ENCODE measurements around the gene DAGLA.
A peak's percentile ranks its signal among the peaks of the same experiment; 100 is the strongest.

The DAGLA gene

GRCh38 chr11:61680622-61681221, 531 bp downstream of the DAGLA start:
- peak overlapping the region; percentile 49 for H3K4me3 Mint-ChIP-seq
- no peak overlapping the region for H3K27ac Mint-ChIP-seq
- H3K9me3 Mint-ChIP-seq, result no peaks in the 10 kb centered on the region
- H3K4me1 Mint-ChIP-seq (ENCODE audit: low read depth), result peaks cover 3% of the 10 kb centered on the region
- no peaks in the 10 kb centered on the region for H3K36me3 Mint-ChIP-seq (ENCODE audit: low read depth)
- no peak for DNase-seq
- peaks cover 37% of the 10 kb centered on the region for H3K27me3 Mint-ChIP-seq

GRCh38 chr11:61682093-61682732, 2.0 kb downstream of the DAGLA start:
- Mint-ChIP-seq H3K9me3 (no peaks in the 10 kb centered on the region), H3K27ac (no peak overlapping the region), H3K36me3 (ENCODE audit: low read depth) (no peaks in the 10 kb centered on the region), H3K4me3 (no peak overlapping the region), H3K4me1 (ENCODE audit: low read depth) (peaks cover 3% of the 10 kb centered on the region), H3K27me3 (peaks cover 26% of the 10 kb centered on the region)
- no peak for DNase-seq

GRCh38 chr11:61682906-61683675, 2.9 kb downstream of the DAGLA start:
- DNase-seq, result no peak
- H3K27ac Mint-ChIP-seq, result no peak overlapping the region
- H3K4me3 Mint-ChIP-seq, result no peak overlapping the region
- peaks cover 26% of the 10 kb centered on the region for H3K27me3 Mint-ChIP-seq
- H3K4me1 Mint-ChIP-seq (ENCODE audit: low read depth), result peaks cover 3% of the 10 kb centered on the region
- no peaks in the 10 kb centered on the region for H3K9me3 Mint-ChIP-seq
- H3K36me3 Mint-ChIP-seq (ENCODE audit: low read depth), result no peaks in the 10 kb centered on the region

- Mint-ChIP-seq H3K27ac (no peak overlapping the region), H3K36me3 (ENCODE audit: low read depth) (no peaks in the 10 kb centered on the region), H3K4me1 (ENCODE audit: low read depth) (peaks cover 3% of the 10 kb centered on the region), H3K4me3 (no peak overlapping the region), H3K27me3 (peaks cover 17% of the 10 kb centered on the region), H3K9me3 (no peaks in the 10 kb centered on the region)
- DNase-seq, result no peak
These were observed 4.0 kb downstream of the DAGLA start for GRCh38 chr11:61683961-61684869.

- no peaks in the 10 kb centered on the region for H3K36me3 Mint-ChIP-seq (ENCODE audit: low read depth)
- no peaks in the 10 kb centered on the region for H3K9me3 Mint-ChIP-seq
- peaks cover 15% of the 10 kb centered on the region for H3K27me3 Mint-ChIP-seq
- H3K4me3 Mint-ChIP-seq, result no peak overlapping the region
- no peak for DNase-seq
- H3K27ac Mint-ChIP-seq, result no peak overlapping the region
- peaks cover 3% of the 10 kb centered on the region for H3K4me1 Mint-ChIP-seq (ENCODE audit: low read depth)
These were observed 4.9 kb downstream of the DAGLA start for GRCh38 chr11:61684870-61685616.

- Mint-ChIP-seq H3K9me3 (no peaks in the 10 kb centered on the region), H3K4me1 (ENCODE audit: low read depth) (peaks cover 3% of the 10 kb centered on the region), H3K36me3 (ENCODE audit: low read depth) (no peaks in the 10 kb centered on the region), H3K4me3 (no peak overlapping the region), H3K27ac (no peak overlapping the region), H3K27me3 (peaks cover 15% of the 10 kb centered on the region)
- DNase-seq, result no peak
These were observed 5.4 kb downstream of the DAGLA start for GRCh38 chr11:61685617-61685967.

DNA sequence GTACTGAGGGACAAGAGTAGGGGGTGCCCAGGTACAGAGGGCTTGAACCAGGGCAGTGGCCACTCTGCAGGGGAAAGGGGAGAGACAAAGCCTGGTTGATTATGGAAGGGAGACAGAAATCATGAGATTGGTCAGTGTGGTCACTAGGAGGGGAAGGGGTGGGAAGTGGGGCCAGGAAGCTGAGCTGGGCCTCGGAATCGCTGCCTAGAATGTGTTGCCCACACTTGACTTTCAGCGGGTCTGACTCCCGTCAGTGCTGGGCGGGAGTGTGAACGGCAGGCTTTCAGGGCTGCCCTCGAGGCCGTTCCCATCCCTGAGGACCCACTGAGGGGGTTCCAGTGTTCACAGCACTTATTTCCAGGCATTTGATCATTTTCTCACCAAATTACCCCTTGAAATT, 5.9 kb downstream of the DAGLA start:
- DNase-seq, result no peak
- no peaks in the 10 kb centered on the region for H3K9me3 Mint-ChIP-seq
- no peak overlapping the region for H3K4me3 Mint-ChIP-seq
- no peak overlapping the region for H3K27ac Mint-ChIP-seq
- no peaks in the 10 kb centered on the region for H3K36me3 Mint-ChIP-seq (ENCODE audit: low read depth)
- peaks cover 11% of the 10 kb centered on the region for H3K27me3 Mint-ChIP-seq
- H3K4me1 Mint-ChIP-seq (ENCODE audit: low read depth), result no peaks in the 10 kb centered on the region

GRCh38 chr11:61686469-61686868, 6.3 kb downstream of the DAGLA start:
- Mint-ChIP-seq H3K27ac (no peak overlapping the region), H3K4me1 (ENCODE audit: low read depth) (no peaks in the 10 kb centered on the region), H3K4me3 (no peak overlapping the region), H3K27me3 (peaks cover 7% of the 10 kb centered on the region), H3K9me3 (no peaks in the 10 kb centered on the region), H3K36me3 (ENCODE audit: low read depth) (no peaks in the 10 kb centered on the region)
- no peak for DNase-seq

- Mint-ChIP-seq H3K4me3 (no peak overlapping the region), H3K36me3 (ENCODE audit: low read depth) (no peaks in the 10 kb centered on the region), H3K27me3 (peaks cover 6% of the 10 kb centered on the region), H3K4me1 (ENCODE audit: low read depth) (no peaks in the 10 kb centered on the region), H3K27ac (no peak overlapping the region), H3K9me3 (no peaks in the 10 kb centered on the region)
- no peak for DNase-seq
These were observed 7.2 kb downstream of the DAGLA start for GRCh38 chr11:61687420-61687819.

- DNase-seq, result no peak
- Mint-ChIP-seq H3K4me1 (ENCODE audit: low read depth) (no peaks in the 10 kb centered on the region), H3K27me3 (peaks cover 6% of the 10 kb centered on the region), H3K4me3 (no peak overlapping the region), H3K36me3 (ENCODE audit: low read depth) (no peaks in the 10 kb centered on the region), H3K27ac (no peak overlapping the region), H3K9me3 (no peaks in the 10 kb centered on the region)
These were observed 8.4 kb downstream of the DAGLA start for GRCh38 chr11:61688365-61689163.

DNA sequence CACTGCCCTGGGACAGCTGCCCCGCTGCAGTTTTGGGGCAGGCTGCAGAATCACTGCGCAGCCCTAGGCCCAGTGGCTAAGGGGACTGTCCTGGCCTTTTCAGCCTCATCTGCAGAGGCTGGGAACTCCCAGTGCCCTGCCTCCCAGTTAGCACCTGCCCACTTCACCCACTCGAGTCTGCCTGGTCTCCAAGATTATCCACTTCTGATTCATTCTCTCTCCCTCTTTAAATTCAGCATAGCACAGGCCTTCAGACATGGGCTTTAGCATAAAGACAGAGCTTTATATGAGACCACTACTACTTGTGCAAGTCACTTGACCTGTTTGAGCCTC, 8.9 kb downstream of the DAGLA start:
- Mint-ChIP-seq H3K27ac (no peak overlapping the region), H3K36me3 (ENCODE audit: low read depth) (no peaks in the 10 kb centered on the region), H3K9me3 (no peaks in the 10 kb centered on the region), H3K27me3 (peaks cover 6% of the 10 kb centered on the region), H3K4me3 (no peak overlapping the region), H3K4me1 (ENCODE audit: low read depth) (no peaks in the 10 kb centered on the region)
- DNase-seq, result no peak

GRCh38 chr11:61690706-61691379, 10.7 kb downstream of the DAGLA start:
- no peak overlapping the region for H3K27ac Mint-ChIP-seq
- peaks cover 6% of the 10 kb centered on the region for H3K27me3 Mint-ChIP-seq
- no peak overlapping the region for H3K4me3 Mint-ChIP-seq
- H3K4me1 Mint-ChIP-seq (ENCODE audit: low read depth), result peaks cover 4% of the 10 kb centered on the region
- no peaks in the 10 kb centered on the region for H3K9me3 Mint-ChIP-seq
- no peaks in the 10 kb centered on the region for H3K36me3 Mint-ChIP-seq (ENCODE audit: low read depth)
- no peak for DNase-seq

All from activated T-cell treated with anti-CD3 and anti-CD28 coated beads, Interleukin-2, amount 50 U/mL, for 24 hours (primary cell).